Cardiac septum (tissue), 1 donor: ENCODE measurements around the gene FZD10. TPM values are rescaled to one million over a fixed set of nuclear protein-coding genes. Genes with fewer than 3 reads are reported as not detected.

Source experiments
- DNase-seq: peaks from one replicate; pipeline ENCODE4 v3.0.0-alpha.2; 2020; ENCODE audit warnings: low spot score
- intact Hi-C: fragments of 100-400 bp; cut with DNase I; formaldehyde crosslinking; loops from one replicate; pipeline ENCODE4 v1.14.0; 2022
- total RNA-seq: library from RNA; stranded (reverse); fragmentation: NEBNext Ultra II Directional; extraction: Animal tissue kit (Norgen Biotek cat#: 25700); gene quantifications from one replicate; pipeline ENCODE4 v1.2.1, GENCODE V29; 2021
- donor health status: DM: no; HTN: no; CAD: no.

The FZD10 gene
- total RNA-seq, 1 donor from 2014 or later: not detected

DNA sequence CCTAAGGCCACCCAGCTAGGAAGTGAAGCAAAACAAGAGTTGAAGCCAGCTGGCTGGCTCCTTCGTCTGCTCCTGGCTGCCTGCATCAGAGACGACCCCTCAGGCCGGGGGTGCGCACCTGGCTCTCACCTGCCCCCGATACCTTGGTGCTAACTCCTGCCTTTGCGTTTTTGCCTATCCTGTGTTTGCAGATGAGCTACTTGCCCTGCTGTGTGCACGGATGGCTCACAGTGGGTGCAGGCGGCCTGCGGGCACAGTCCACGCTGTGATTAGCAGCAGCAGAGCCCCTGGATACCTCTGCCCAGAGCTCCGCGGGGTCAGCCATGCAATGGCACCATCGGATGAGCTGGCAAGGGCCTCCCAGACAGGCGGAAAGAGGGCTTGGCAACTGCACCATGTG lies 31.2 kb upstream of the FZD10 start:
- DNase-seq: no peak
- intact Hi-C loops: no loop called here

GRCh38 chr12:130131801-130132200 lies 30.5 kb upstream of the FZD10 start:
- no peak for DNase-seq
- intact Hi-C loops: no loop called here

GRCh38 chr12:130132831-130133511 lies 29.3 kb upstream of the FZD10 start:
- DNase-seq: no peak
- intact Hi-C loops: no loop called here

DNA sequence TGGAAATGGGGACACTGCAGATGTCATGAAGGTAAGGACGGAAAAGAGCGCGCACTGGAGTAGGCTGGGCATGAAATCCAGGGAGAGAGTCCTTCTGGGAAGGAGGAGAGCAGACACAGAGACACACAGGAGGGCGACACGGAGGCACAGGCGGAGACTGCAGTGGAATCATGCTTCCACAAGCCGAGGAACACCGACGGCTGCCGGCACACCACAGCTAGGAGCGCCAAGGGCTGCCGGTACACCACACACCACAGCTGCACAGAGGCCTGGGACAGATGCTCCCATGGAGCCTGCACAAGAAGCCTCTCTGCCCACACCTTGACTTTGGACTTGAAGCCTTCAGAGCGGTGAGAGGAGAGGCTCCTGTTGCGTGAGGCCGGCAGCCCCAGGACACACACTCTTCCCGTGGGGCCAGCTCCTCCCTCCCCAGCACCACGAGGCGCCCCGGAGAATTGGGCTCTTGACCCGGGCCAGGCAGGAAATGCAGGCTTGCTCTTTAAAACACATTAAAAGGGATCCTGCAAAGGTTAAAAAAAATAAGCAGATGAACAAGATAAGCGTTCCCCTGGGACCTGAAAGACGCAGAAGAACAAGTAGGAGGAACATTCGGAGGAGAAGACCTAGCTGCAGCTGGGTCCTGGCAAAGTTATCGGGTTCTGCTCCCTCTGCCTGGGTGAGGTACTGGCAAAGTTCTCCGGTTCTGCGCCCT lies 28.3 kb upstream of the FZD10 start:
- intact Hi-C loops: no loop called here
- DNase-seq: no peak

GRCh38 chr12:130134563-130134915 lies 27.7 kb upstream of the FZD10 start:
- intact Hi-C loops: no loop called here
- no peak for DNase-seq

GRCh38 chr12:130136509-130137039 lies 25.7 kb upstream of the FZD10 start:
- intact Hi-C loops: no loop called here
- no peak for DNase-seq

DNA sequence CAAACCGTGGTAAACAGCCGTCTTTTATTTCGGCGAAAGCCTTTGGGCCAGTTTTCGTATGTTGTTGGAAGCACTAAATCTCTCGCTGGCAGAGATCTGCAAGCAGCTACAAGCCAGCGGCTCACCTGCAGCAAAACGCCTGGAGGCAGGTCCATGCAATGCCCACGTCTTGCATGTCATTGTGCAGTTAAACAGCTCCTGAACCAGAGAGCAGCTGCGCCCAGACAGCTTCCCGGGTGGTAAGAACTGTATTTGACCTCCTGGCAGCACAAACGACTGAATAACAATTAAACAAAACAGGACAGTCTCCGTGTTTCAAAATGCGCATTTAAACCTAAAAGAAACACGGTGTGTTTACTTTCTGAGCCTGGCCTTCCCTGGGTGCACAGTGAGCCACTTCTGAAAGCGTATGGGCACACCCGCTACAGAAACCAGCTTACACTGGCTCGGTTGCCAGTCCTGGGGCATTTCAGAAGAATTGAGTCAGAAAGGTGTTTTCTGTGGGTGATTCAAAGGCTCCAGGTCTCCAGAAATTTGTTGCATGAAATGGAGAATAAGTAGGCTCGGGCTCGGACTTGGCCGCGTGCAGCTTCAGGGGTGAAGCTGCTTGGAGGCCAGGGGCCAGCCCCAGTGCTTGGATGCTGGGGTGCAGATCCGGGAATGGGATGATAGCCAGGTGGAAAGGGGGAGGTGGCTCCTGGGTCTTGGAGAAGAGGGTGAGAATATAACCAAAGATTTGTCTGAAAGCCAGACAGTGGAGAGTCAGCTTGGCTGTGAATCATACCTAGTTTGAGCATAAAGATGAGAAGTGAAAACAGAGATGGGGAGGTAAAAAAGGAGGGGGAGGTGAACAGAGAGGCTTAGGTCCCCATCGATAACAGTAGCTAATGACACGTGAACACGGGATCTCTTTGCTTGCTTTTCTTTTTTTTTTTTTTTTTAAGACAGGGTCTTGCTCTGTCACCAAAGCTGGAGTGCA lies 24.9 kb upstream of the FZD10 start:
- intact Hi-C loops: no loop called here
- DNase-seq: no peak

DNA sequence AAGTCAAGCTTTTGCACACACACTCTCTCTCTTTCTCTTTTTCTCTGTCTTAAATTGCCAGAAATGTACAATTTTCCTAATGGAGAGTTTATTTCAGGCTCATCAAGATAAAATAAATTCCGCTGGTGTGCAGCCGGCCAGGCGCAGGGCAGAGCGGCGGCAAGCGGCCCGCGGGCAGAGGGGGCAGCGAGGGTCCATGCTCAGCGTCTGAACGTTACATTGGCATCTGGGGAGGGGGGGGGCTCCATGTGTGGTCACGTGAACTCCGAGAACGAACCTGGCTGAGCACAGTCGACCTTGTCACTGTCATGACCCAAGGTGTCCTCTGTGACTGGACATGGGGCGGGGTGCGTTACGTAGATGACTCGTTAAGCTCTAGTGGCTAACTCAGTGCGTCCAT lies 23.8 kb upstream of the FZD10 start:
- DNase-seq: no peak
- intact Hi-C loops: no loop called here

GRCh38 chr12:130139567-130140421 lies 22.5 kb upstream of the FZD10 start:
- no peak for DNase-seq
- intact Hi-C loops: no loop called here

DNA sequence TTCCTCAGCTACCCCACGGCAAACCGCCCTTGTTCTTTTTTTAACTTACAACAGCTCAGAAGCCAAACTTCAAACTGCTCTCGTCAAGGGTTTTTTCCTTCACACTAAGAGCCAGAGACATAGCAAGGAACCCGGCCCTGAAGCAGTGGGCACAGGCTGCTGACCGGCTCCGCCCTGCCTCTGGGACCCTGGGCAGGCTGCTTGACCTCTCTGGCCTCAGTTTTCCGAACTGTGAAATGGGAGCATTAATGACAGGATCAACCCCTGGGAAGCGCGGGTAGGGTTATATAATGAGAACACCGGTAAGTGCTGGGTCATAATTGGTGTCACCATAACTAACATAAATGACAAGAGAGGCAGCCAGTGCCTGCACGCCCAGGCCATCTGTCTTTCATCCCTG lies 21.2 kb upstream of the FZD10 start:
- intact Hi-C loops: no loop called here

GRCh38 chr12:130141901-130142683 lies 20.2 kb upstream of the FZD10 start:
- intact Hi-C loops: no loop called here
- no peak for DNase-seq

More for the DNA sequence above, 21.2 kb upstream of the FZD10 start:
- DNase-seq: no peak

DNA sequence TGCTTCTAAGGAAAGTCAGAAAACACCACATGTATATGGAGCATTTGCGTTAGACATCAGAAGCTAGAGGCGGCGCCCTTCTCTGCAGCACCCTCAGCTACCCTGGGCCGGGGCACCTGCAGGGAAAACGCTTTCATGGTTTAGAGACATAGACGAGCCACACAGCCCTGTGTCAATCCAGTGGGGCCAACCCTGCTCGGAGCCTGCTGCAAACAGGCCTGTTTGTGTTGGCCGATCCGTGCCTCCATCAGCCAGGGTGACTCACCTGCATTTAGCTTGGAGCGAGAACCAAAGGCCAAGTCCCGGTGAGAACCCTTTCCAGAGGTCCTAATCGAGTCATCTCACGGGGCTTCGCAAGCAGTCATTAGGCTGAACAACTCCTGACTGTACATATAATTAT lies 19.5 kb upstream of the FZD10 start:
- intact Hi-C loops: no loop called here
- no peak for DNase-seq

GRCh38 chr12:130143136-130143535 lies 19.1 kb upstream of the FZD10 start:
- no peak for DNase-seq
- intact Hi-C loops: no loop called here

DNA sequence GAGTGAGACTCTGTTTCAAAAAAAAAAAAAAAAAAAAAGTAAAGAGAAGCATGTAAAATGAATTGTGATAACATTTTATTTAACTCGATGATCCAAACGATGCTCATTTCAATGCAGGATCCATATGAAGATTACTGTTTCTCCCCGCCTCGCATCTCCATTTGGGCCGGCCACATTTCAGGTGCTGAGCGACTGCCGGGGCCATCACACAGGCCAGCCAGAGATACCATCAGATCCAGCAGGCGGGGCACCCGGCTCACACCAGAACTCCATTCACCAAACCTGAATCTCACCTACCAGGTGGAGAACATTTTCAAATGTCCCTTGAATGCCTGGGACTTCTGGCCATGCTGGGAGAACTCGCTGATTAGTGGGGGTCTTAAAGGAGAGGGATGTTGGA lies 18.0 kb upstream of the FZD10 start:
- intact Hi-C loops: no loop called here
- DNase-seq: no peak

- intact Hi-C loops: no loop called here
- no peak for DNase-seq
Measured at GRCh38 chr12:130145731-130146130, 16.5 kb upstream of the FZD10 start.

DNA sequence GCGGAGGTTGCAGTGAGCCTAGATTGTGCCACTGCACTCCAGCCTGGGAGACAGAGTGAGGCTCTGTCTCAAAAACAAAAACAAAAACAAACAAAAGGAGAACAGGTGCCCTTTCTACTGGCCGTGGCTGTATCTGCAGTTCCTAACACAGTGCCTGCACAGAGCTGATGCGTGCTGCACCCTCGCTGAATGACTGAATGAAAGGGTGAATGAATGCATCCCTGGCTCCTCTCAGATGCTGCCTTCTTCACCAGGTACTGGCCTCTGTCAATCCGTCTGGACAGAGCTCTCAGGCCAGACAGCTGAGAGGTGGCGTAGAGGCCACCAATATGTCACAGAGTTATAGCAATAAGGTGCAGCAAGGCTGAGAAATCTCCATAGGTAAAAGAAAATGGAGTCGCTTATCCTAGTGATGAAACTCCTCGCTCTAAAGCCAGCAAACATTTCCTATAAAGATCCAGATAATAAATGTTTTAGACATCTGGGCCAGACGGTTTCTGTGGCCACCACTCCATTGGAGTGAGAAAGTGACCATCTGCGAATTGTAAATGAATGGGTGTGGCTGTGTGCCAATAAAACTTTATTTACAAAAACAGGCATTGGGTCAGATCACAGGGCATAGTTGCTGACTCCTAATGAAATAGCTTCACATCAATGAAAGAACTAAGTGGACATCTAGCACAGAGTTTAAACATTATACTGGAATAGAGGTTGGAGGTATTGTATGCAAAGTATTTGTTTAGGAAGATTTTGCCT lies 15.9 kb upstream of the FZD10 start:
- intact Hi-C loops: no loop called here
- DNase-seq: no peak

DNA sequence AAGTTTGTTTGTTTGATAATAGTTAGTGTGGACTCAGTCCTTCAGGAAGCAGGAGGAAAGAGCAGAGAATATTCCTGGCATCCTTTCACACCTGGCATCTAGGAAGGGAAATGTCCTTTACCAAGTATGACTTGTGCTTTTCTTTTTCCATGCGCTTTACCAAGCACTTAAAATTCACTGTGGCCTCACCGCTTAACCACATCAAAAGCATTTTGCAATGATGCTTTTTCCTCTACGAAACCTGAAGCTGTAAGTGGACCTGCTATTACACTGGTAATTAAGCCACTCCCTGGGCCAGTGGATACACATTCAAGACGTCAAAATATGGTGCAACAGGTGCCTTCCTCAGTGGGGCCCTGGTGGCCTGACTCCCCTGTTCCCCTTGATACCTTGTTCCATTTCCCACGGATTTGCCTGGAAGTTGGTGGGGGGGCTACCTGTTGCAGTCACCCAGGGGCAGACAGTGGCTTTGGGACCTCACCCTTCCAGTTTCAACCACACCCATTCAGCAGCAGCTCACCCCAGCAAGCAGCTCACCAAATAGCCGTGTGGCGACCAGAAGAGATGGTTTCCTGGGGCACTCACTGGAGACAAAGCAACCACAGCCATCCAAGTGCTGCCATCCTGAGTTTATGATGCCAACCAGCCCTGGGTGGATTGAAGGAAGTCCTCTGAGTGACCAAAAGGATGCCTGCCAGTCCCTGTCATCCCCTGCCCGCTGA lies 14.2 kb upstream of the FZD10 start:
- no peak for DNase-seq
- intact Hi-C loops: no loop called here
